ENCODE measurements around the gene SELENOS. TPM values are rescaled to one million over a fixed set of nuclear protein-coding genes. Genes with fewer than 3 reads are reported as not detected.

Gene SELENOS
- total and polyA plus RNA-seq, 9 of the 15 experiments (the other 6 are each of a cell fraction or from before 2014, with no cell fraction given) = 24.9 to 57.4 (median 47.9) TPM

DNA sequence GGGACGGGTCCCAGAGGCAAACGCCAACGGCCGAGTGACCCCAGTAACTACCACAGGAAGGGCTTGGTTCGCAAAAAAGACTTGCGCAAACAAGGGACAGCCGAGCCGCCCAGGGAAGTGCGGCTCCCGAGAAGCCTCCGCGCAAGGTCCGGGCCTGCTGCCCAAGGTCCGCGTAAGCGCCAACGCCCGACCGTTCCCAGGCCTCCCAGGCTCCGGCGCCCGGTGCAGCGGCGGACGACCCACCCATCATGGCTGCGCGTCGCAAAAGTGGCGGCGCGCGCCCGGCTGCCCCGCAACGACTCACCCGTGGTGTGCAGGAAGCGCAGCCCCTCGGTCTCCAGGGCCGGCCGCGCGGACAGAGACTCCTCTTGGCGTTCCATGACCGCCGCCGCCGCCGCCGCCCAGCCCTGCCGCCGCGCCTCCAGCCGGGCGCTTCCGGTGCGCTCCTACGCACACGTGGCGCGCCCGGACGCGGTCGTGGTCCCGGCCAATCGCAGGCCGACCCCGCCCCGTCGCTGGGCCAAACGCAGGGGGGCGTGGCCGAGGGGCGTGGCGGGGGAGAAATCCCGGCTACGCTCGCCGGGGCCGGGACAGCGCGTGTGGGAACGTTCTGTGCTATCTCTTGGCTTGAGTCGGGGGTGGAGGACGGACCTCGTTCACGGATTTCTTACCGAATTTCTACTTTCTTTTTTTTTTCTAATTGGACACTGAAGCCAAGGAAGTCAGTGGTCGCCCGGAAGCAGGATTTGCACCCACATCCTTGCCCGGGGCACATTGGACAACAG, at the start of gene SELENOS (continued):
- TF ChIP-seq, protein P1, sequence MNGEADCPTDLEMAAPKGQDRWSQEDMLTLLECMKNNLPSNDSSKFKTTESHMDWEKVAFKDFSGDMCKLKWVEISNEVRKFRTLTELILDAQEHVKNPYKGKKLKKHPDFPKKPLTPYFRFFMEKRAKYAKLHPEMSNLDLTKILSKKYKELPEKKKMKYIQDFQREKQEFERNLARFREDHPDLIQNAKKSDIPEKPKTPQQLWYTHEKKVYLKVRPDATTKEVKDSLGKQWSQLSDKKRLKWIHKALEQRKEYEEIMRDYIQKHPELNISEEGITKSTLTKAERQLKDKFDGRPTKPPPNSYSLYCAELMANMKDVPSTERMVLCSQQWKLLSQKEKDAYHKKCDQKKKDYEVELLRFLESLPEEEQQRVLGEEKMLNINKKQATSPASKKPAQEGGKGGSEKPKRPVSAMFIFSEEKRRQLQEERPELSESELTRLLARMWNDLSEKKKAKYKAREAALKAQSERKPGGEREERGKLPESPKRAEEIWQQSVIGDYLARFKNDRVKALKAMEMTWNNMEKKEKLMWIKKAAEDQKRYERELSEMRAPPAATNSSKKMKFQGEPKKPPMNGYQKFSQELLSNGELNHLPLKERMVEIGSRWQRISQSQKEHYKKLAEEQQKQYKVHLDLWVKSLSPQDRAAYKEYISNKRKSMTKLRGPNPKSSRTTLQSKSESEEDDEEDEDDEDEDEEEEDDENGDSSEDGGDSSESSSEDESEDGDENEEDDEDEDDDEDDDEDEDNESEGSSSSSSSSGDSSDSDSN (IDR thresholded peaks at IDR 0.05; ENCODE audit: borderline replicate concordance in 1 of 2, low read depth in 2 of 2, low read length in 2 of 2) = 0 out of 4 replicates have a peak, but pooled peaks of 1 of the 2 experiments have one; percentile 40
- TF ChIP-seq, protein P2, sequence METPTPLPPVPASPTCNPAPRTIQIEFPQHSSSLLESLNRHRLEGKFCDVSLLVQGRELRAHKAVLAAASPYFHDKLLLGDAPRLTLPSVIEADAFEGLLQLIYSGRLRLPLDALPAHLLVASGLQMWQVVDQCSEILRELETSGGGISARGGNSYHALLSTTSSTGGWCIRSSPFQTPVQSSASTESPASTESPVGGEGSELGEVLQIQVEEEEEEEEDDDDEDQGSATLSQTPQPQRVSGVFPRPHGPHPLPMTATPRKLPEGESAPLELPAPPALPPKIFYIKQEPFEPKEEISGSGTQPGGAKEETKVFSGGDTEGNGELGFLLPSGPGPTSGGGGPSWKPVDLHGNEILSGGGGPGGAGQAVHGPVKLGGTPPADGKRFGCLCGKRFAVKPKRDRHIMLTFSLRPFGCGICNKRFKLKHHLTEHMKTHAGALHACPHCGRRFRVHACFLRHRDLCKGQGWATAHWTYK (CRISPR knock-in tag; IDR thresholded peaks at IDR 0.05) = peak; percentile 65; the same call in 1 of the 2 replicates
- TF ChIP-seq, protein P3, sequence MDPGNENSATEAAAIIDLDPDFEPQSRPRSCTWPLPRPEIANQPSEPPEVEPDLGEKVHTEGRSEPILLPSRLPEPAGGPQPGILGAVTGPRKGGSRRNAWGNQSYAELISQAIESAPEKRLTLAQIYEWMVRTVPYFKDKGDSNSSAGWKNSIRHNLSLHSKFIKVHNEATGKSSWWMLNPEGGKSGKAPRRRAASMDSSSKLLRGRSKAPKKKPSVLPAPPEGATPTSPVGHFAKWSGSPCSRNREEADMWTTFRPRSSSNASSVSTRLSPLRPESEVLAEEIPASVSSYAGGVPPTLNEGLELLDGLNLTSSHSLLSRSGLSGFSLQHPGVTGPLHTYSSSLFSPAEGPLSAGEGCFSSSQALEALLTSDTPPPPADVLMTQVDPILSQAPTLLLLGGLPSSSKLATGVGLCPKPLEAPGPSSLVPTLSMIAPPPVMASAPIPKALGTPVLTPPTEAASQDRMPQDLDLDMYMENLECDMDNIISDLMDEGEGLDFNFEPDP (CRISPR knock-in tag; IDR thresholded peaks at IDR 0.05) = no peak
- TF ChIP-seq SPI1 (IDR thresholded peaks at IDR 0.05; ENCODE audit: borderline replicate concordance, low read depth, low read length) (no peak), ZBTB17 (CRISPR knock-in tag; IDR thresholded peaks at IDR 0.05) (0 out of 2 replicates have a peak, but pooled peaks have one; percentile 62), YY1 (IDR thresholded peaks at IDR 0.05; ENCODE audit: borderline replicate concordance in 1 of 3, control insufficient read depth in 1 of 3, extremely low read depth in 1 of 3, insufficient read depth in 3 of 3, insufficient read length in 1 of 3, insufficient replicate concordance in 2 of 3, low read depth in 1 of 3, low read length in 2 of 3) (peak in 2 of 3 experiments; percentile 79 to 88), SIN3A (IDR thresholded peaks at IDR 0.05; ENCODE audit: borderline replicate concordance in 2 of 2, control insufficient read depth in 1 of 2, low read depth in 2 of 2, low read length in 2 of 2) (peak; percentile 45 to 78; a peak in 1 of 4 replicates)
- TF ChIP-seq, protein P4, sequence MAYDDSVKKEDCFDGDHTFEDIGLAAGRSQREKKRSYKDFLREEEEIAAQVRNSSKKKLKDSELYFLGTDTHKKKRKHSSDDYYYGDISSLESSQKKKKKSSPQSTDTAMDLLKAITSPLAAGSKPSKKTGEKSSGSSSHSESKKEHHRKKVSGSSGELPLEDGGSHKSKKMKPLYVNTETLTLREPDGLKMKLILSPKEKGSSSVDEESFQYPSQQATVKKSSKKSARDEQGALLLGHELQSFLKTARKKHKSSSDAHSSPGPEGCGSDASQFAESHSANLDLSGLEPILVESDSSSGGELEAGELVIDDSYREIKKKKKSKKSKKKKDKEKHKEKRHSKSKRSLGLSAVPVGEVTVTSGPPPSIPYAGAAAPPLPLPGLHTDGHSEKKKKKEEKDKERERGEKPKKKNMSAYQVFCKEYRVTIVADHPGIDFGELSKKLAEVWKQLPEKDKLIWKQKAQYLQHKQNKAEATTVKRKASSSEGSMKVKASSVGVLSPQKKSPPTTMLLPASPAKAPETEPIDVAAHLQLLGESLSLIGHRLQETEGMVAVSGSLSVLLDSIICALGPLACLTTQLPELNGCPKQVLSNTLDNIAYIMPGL (CRISPR knock-in tag; IDR thresholded peaks at IDR 0.05) = 0 out of 2 replicates have a peak, but pooled peaks have one; percentile 38

Data from K562 (cell line).